T-helper 2 cell (primary cell): ENCODE measurements around the gene MACROD2.

Experiments used
- DNase-seq, 5 experiments: peaks; one replicate each; pipeline versions ENCODE4 v3.0.0 to v3.0.0-alpha.2; 2012 to 2022

Gene MACROD2

GRCh38 chr20:14782731-14783130, 787.4 kb downstream of the MACROD2 start:
- DNase-seq, result no peak

GRCh38 chr20:14783766-14784165, 788.5 kb downstream of the MACROD2 start:
- DNase-seq, result no peak

GRCh38 chr20:14785065-14785743, 789.9 kb downstream of the MACROD2 start:
- DNase-seq, result no peak

- no peak for DNase-seq
Observed at GRCh38 chr20:14790190-14790589, 794.9 kb downstream of the MACROD2 start.

GRCh38 chr20:14790771-14791620, 795.7 kb downstream of the MACROD2 start:
- DNase-seq, result no peak

GRCh38 chr20:14792915-14793314, 797.6 kb downstream of the MACROD2 start:
- DNase-seq, result no peak

- DNase-seq, result no peak
Observed at GRCh38 chr20:14799545-14800216, 804.4 kb downstream of the MACROD2 start.

GRCh38 chr20:14800707-14801425, 805.5 kb downstream of the MACROD2 start:
- no peak for DNase-seq

- no peak for DNase-seq
Observed at GRCh38 chr20:14801591-14802325, 806.4 kb downstream of the MACROD2 start.

GRCh38 chr20:14807224-14807623, 811.9 kb downstream of the MACROD2 start:
- no peak for DNase-seq

GRCh38 chr20:14815340-14815739, 820.0 kb downstream of the MACROD2 start:
- no peak for DNase-seq

- no peak for DNase-seq
Observed at GRCh38 chr20:14816471-14816870, 821.2 kb downstream of the MACROD2 start.

- DNase-seq, result no peak
Observed at GRCh38 chr20:14817101-14817500, 821.8 kb downstream of the MACROD2 start.

GRCh38 chr20:14820771-14821170, 825.5 kb downstream of the MACROD2 start:
- DNase-seq, result no peak

- no peak for DNase-seq
Observed at GRCh38 chr20:14821251-14821650, 825.9 kb downstream of the MACROD2 start.

GRCh38 chr20:14824996-14825395, 829.7 kb downstream of the MACROD2 start:
- DNase-seq, result no peak

GRCh38 chr20:14826543-14827313, 831.4 kb downstream of the MACROD2 start:
- DNase-seq, result no peak

- DNase-seq, result no peak
Observed at GRCh38 chr20:14828459-14828858, 833.1 kb downstream of the MACROD2 start.

- no peak for DNase-seq
Observed at GRCh38 chr20:14829906-14830305, 834.6 kb downstream of the MACROD2 start.

GRCh38 chr20:14830466-14830865, 835.1 kb downstream of the MACROD2 start:
- DNase-seq, result no peak

- no peak for DNase-seq
Observed at GRCh38 chr20:14830899-14831298, 835.6 kb downstream of the MACROD2 start.
